GM18519 (cell line): ENCODE measurements around the gene ARFGAP1.
"Not testable (repeated sequence)": the region's sequence is repeated elsewhere in the genome, so short reads cannot be mapped to it uniquely, and the experiment has no call there.

ENCODE experiments used
- ATAC-seq: cut with Tn5 transposase; IDR thresholded peaks from one replicate; pipeline ENCODE4 v1.9.1; 2021; ENCODE audit warnings: mild to moderate bottlenecking, moderate library complexity; ENCODE audit not compliant: unreplicated experiment, low FRiP score

The ARFGAP1 gene

DNA sequence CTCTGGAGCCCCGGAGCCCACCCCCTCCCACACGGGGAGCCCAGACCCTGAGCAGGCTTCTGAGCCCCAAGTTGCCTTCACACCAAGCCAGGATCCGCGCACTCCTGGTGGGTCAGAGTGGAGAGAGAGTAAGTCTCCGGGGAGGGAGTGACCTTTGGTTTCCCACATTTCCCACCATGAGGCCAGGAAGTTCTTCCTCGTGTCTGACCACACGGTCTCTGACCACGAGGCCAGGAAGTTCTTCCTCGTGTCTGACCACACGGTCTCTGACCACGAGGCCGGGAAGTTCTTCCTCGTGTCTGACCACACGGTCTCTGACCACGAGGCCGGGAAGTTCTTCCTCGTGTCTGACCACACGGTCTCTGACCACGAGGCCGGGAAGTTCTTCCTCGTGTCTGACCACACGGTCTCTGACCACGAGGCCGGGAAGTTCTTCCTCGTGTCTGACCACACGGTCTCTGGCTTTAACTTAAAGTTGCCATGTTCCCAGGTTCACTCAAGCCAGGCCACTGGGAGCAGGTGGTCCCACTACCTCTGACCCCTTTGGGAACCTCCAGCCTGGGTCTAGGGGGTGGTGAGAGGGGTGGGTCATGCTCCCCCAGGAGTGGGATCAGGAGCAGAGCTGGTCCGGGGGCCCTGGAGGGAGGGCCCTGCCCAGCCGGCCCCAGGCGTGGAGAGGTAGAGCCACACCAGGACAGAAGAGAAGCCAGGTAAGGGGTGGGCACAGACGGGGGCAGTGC, 33.5 kb downstream of the ARFGAP1 start:
- not testable (repeated sequence) for ATAC-seq

DNA sequence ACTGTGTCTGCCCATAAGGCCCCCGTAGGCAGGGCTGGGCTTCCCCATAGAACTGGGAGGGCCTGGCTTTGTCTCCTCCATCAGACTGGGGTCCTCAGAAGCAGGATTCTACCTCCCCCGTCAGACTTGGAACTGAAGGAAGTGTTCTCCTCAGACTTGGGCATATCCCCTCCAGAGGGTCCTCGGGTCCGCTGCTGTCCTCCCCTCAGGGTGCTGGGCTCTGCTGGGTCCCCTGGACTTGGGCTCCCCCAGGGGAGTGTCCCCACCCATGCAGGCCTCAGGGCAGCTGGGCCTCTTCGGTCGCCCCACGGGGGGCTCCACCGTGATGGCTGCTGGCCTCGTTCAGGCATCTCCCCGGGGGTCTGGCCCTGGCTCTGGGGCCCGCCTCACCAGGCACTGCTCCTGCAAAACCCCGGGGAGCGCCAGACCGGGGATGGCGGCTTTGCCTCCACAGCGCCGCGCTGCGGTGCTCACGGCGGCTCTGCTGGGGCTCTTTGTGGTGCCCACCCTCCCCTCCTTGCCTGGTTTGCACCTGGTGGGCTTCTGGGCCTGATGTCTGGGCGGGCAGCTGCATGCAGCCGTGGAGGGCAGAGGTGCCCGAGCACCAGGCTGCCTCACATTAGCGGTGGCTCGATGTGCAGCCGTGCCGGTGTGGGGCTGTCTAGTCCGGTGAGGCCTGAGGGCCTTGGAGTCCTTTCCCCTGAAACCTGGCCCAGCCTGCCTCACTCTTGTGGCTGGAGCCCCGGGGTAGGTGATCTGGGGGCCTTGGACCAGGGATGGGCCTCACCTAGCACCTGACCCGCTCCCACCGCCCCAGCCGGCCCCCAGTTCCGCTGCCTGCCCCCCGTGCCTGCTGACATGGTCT, 34.3 kb downstream of the ARFGAP1 start:
- ATAC-seq = no peak

DNA sequence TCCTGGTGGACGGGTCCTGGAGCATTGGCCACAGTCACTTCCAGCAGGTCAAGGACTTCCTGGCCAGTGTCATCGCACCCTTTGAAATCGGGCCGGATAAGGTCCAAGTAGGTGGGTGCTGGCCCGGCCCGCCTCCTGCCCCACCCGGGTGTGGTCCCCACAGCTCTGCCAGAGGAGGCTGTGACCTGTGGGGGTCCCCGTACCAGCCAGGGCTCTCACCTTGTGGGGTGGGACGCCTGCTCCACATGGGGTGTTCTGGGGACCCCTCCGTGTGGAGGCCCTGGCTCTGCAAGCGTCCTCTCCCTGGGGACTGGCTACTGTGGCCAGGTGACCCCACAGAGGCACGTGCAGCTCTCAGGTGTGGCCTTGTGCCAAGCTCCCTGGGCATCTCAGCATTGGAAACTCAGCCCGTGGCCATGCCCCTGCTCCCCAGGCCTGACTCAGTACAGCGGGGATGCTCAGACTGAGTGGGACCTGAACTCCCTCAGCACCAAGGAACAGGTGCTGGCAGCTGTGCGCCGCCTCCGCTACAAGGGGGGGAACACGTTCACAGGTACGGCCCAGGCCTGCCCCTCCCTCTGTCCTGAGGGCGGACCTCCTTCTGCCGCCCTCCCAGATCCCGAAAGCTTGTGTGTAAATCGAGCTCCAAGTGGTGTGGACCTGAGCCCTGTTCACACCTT, 35.1 kb downstream of the ARFGAP1 start:
- ATAC-seq = no peak

DNA sequence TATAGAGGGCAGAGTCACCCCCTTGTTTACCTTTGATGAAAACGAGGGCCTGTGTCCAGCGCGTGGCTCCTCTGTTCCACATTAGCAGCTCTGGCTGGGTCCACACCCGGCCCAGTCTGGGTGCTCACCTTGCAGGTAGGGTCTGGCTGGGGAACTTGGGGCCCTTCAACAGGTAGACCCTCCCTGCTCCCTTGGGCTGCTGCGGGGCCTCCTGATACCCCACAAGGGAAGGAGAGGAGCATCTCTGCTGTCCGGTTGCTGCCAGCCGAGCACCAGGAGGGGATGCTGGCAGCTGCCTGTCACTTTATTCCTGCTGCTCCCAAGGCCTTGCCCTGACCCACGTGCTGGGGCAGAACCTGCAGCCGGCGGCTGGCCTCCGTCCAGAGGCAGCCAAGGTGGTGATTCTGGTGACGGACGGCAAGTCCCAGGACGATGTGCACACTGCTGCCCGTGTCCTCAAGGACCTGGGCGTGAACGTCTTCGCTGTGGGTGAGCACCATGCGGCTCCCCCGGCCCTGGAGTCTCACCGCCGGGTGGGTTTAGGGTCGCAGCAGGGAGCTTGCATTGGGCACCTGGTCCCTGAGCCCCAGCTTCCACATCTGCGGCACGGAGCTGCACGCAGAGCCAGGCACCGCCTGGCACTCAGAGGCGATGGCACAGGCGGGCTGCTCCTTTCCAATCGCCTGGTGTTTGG, 35.8 kb downstream of the ARFGAP1 start:
- no peak for ATAC-seq

DNA sequence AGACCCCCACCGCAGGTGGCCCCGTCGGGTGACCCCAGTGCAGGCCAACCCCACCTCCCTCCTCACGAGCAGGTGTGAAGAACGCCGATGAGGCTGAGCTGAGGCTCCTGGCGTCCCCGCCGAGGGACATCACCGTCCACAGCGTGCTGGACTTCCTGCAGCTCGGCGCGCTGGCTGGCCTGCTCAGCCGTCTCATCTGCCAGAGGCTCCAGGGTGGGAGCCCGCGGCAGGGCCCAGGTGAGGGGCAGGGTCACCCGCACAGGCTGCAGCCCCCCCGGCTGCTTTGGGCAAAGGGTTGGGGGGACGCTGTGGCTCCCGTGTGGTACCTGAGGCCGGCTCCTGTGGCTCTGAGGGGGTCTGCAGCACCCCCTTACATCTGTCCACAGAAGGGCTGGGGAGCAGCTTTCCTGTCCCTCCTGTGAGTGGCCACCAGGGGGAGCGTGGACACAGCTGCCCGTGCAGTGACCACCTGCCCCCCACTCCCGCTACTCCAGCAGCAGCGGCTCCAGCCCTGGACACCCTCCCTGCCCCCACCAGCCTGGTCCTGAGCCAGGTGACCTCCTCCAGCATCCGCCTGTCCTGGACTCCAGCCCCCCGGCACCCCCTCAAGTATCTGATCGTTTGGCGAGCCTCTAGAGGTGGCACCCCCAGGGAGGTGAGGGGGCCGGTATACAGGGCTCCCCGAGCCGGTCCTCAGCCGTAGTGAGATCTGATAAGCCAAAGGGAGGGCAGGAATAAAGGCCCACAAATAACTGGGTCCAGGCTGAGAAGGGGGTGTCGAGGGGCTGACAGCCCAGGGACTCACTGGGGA, 36.9 kb downstream of the ARFGAP1 start:
- no peak for ATAC-seq

DNA sequence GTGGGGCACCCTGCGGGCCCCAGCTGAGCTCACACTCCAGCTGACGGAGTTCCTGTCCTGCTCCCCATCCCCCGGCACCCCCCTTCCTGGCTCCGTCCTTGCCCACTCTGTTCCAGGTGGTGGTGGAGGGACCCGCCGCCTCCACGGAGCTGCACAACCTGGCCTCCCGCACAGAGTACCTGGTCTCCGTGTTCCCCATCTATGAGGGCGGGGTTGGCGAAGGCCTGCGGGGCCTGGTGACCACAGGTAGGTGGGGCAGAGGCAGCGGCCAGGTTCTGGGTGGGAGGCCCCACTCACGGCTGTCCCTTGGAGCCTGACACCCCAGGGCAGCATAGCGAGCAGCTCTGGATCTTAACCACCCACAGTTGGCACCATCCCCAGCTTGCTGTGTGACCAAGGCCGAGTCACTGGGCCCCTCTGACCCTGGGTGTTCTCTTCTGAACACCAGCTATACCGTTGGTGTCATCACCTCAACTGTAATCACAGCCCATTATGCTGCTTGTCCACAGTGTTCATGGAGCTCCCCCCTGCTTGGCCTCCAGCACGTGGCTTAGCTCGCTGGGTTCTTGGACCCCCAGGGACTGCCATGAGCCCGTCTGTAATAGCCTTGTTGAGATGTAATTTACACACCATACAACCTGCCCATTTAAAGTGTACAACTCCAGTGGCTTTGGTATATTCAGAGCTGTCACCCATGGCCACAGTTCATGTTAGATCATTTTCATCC, 37.8 kb downstream of the ARFGAP1 start:
- no peak for ATAC-seq

DNA sequence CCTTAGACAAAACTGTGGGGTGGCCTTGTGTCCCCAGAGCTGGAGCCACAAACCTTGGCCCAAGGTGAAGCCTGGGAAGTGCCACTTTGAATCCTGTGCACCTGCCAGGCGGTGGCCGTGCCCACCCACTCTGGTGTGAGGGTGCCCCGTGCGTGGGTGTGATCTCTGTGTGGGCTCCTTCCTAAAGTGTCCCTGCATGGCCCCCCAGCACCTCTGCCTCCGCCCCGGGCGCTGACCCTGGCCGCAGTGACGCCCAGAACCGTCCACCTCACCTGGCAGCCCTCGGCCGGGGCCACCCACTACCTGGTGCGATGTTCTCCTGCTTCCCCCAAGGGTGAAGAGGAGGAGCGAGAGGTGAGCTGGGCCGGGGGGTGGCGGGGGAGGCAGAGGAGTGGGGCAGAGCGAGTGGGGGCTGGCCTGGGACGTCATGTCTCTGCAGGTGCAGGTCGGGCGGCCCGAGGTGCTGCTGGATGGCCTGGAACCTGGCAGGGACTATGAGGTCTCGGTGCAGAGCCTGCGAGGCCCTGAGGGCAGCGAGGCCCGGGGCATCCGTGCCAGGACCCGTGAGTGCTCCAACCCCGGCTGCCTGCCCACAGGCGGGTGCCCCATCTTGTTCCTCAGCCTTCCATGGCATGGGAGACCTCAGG, 38.7 kb downstream of the ARFGAP1 start:
- no peak for ATAC-seq

DNA sequence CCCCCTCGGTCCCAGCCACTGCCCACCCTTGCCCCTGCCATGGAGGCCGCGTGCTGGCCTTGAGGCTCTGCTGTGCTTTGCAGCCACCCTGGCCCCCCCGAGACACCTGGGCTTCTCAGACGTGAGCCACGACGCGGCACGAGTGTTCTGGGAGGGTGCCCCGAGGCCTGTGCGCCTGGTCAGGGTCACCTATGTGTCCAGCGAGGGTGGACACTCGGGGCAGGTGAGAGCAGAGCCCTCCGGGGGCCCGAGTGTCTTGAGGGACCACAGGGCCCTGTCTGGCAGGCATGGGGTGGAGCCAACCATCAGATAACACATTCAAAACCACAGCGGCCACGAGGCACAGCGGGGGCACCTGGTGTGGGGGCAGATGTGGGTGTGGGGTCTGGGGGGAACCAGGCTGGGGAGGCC, 39.2 kb downstream of the ARFGAP1 start:
- no peak for ATAC-seq

DNA sequence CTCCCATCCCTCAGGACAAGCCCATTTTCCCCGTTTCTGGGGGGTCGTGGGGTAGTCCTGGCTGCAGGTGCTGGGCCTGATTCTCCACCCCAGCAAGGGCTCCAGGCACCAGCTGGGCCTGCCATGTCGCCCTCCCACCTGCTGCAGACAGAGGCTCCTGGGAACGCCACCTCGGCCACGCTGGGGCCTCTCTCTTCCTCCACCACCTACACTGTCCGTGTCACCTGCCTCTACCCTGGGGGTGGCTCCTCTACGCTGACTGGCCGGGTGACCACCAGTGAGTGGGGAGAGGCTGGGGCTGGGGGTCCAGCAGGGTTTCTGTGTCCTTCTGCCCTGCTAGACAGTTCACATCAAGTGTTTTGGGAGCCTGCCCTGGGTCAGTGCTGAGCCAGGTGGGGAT, 39.7 kb downstream of the ARFGAP1 start:
- no peak for ATAC-seq

DNA sequence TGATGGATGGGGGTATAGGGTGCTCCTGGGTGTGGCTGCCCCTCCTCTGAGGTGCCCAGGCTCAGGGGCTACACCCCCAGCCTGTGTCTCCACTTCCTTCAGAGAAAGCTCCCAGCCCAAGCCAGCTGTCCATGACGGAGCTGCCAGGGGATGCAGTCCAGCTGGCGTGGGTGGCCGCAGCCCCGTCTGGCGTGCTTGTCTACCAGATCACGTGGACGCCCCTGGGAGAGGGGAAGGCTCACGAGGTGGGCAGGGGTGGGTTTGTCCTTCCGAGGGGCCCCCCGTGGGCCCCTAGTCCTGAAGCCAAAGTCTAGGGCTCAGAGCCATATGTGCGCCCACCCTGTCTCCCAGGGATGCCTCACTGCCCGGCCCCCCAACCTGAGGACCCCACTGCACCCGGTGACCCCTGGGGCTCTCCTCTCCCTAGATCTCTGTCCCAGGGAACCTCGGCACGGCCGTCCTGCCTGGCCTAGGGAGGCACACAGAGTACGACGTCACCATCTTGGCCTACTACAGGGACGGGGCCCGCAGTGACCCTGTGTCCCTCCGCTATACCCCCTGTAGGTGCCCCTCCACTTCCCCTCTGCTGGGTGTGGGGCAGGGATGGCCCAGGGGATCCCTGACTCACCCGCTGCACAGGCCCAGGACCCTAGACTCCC, 40.2 kb downstream of the ARFGAP1 start:
- no peak for ATAC-seq

DNA sequence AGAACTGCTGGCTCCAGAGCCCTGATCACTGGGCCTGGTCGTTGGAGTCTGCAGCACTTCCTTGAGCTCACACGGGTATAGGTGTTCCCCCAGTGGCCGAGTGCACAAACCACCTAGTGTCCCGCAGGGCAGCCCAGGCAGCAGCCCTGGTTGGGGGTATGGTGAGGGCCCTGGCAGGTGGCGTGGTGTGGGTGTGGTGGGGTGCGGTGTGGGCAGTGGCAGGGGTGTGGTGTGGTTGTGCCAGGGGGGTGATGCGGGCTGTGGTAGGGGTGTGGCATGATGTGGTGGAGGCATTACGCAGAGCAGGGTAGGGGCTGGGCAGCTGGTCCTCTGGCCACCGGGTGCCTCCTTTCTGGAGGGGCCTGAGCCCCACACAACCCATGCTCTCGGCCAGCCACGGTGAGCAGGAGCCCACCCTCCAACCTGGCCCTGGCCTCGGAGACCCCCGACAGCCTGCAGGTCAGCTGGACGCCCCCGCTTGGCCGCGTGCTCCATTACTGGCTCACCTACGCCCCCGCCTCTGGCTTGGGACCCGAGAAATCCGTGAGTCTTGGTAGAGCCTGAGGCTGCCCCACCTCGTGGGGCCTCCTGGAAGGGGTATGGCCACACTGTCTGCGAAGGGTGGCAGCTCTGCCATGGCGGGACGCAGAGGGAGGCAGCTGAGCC, 40.9 kb downstream of the ARFGAP1 start:
- no peak for ATAC-seq

DNA sequence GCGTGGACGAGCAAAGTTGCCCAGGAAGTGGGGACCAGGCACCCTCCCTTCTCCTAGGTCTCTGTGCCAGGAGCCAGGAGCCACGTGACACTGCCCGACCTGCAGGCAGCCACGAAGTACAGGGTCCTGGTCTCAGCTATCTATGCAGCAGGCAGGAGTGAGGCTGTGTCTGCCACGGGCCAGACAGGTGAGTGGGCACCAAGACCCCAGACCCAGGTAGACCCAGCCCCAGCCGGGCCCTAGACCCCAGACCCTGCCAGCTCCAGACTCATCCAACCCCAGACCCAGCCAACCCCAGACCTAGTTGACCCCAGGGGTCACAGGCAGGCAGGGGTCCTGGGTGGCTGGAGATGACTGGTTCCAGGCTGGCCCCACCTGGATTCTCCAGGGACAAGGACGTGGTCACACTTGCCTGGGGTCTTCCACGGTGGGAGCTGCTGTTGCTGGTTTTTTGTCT, 41.4 kb downstream of the ARFGAP1 start:
- ATAC-seq = no peak

DNA sequence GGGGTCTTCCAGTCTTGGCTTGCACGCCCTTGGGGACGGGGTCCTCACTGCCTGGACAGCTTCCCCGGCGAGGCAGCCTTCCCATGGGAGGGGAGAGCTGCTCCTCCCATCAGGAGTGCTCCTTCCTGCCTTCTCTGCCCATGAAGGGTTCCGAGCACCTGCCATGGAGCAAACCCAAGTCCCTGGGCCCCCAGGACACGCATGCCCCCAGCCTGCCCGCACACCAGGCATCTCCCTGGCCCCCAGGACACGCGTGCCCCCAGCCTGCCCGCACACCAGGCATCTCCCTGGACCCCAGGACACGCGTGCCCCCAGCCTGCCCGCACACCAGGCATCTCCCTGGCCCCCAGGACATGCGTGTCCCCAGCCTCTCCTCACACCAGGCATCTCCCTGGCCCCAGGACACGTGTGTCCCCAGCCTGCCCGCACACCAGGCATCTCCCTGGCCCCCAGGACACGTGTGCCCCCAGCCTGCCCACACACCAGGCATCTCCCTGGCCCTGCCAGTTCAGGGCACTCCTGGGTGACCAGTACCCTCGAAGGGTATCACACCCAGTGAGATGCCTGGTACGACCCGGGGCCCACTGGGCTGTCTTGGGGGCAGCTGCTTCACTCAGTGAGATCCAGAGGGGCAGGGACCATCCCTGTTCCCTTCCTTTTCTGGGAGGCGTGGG, 42.1 kb downstream of the ARFGAP1 start:
- ATAC-seq = no peak

DNA sequence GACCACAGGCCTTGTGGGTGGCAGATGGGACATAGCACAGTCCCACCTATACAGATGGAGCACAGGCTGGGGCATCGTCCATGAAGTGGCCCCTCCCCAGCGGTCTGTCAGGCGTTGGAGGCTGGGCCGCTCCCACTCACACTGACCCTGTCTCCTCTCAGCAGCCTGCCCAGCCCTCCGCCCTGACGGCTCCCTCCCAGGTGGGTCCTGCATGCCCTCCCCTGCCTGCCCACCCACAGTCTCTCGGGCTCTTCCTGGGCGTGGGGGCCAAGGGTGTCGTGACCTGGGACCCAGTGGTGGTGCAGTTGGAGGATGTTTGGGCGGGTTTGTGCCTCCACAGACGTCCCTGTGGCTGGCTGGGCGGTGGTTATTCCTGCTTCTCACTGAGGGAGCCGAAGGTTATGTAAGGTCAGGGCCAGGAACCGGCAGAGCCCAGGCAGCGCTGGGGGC, 42.7 kb downstream of the ARFGAP1 start:
- ATAC-seq = no peak

DNA sequence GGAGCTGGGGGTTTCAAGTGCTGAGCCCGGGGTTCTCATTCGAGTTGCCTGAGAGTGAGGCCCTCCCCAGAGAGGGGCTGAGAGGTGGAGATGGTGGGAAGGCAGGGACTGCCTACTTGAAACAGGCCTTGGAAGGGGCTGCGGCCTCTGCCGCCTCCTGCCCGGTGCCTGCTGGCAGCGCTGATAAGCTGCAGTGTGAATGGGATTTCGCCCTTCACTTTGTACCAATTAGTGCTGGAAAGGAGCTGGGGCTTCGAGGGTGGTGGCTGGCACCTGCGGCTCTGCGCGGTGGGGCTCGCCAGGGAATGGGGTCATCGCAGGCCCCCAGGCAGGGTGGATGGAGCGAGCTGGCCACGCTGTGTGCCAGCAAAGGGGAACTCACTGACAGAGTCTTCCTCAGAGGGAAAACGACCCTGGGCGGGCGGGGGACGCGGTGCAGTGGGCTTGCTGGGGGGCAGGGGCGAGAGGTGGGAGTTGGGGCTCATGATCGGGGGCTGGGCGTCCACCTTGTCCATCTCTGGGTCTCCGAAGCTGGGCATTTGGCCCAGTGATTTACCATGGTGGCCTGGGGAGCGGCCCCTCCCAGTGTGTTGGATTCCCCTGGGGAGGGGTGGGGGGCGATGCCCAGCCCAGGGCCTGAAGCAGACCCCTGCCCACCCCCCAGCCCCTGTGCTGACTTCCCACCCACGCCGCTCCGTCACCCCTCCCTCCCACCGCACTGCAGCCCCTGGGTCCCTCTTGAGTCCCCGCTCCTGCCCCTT, 43.3 kb downstream of the ARFGAP1 start:
- no peak for ATAC-seq

DNA sequence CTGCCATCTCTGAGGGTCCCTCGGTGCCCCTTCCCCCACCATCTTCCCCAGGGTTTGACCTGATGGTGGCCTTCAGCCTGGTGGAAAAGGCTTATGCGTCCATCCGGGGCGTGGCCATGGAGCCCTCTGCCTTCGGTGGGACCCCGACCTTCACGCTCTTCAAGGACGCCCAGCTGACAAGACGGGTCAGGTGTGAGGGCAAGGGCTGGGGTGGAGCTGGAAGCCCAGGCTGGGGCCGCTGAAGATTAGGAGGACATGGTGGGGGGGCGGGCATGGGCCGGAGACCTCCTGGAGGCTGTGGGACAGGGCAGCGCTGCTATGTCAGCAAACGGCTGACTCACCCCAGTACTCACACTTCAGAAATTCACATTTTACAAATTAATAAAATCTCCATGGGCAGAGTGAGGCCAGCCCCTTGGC, 43.9 kb downstream of the ARFGAP1 start:
- no peak for ATAC-seq
